NB4 (cell line): ENCODE measurements around the gene TNFRSF25.

Experiments used
- CTCF ChIP-seq: IDR thresholded peaks from one replicate; pipeline ENCODE4 v1.5.1; 2012; ENCODE audit warnings: low read depth, low read length
- MAX ChIP-seq: IDR thresholded peaks from 2 replicates; pipeline ENCODE4 v1.6.1; 2011; ENCODE audit warnings: low read depth, low read length
- MYC ChIP-seq: IDR thresholded peaks from 2 replicates; pipeline ENCODE4 v1.6.1; 2011; ENCODE audit warnings: low read depth, low read length
- POLR2A ChIP-seq: IDR thresholded peaks from 2 replicates; pipeline ENCODE4 v1.6.1; 2011; ENCODE audit warnings: mild to moderate bottlenecking; ENCODE audit not compliant: insufficient read length; ENCODE audit errors: extremely low read depth

- TF ChIP-seq CTCF (no peak), POLR2A (no peak), MAX (no peak), MYC (no peak)
Measured at GRCh38 chr1:6501279-6501813, 35.4 kb upstream of the TNFRSF25 start.
